NCI-H774 (cell line): Measurements from ENCODE around the gene KIF3A.

Source experiments
- DNase-seq: peaks from one replicate; lab custom pipeline; 2025; lab: John Stamatoyannopoulos, UW

The KIF3A gene

GRCh38 chr5:132770476-132771159 is 33.3 kb upstream of the KIF3A start:
- DNase-seq, result no peak

GRCh38 chr5:132768485-132768868 is 31.1 kb upstream of the KIF3A start:
- no peak for DNase-seq

- no peak for DNase-seq
Observed at GRCh38 chr5:132767150-132767549, 29.8 kb upstream of the KIF3A start.

GRCh38 chr5:132766806-132767055 is 29.4 kb upstream of the KIF3A start:
- no peak for DNase-seq

GRCh38 chr5:132766020-132766805 is 28.9 kb upstream of the KIF3A start:
- DNase-seq, result no peak

- DNase-seq, result no peak
Observed at GRCh38 chr5:132765311-132766019, 28.1 kb upstream of the KIF3A start.

GRCh38 chr5:132764671-132765238 is 27.4 kb upstream of the KIF3A start:
- DNase-seq, result no peak

GRCh38 chr5:132764051-132764450 is 26.7 kb upstream of the KIF3A start:
- no peak for DNase-seq

GRCh38 chr5:132763181-132764036 is 26.1 kb upstream of the KIF3A start:
- no peak for DNase-seq

- no peak for DNase-seq
Observed at GRCh38 chr5:132762246-132763000, 25.1 kb upstream of the KIF3A start.

- no peak for DNase-seq
Observed at GRCh38 chr5:132761321-132762240, 24.2 kb upstream of the KIF3A start.

GRCh38 chr5:132760601-132761317 is 23.4 kb upstream of the KIF3A start:
- DNase-seq, result no peak

- DNase-seq, result no peak
Observed at GRCh38 chr5:132760049-132760420, 22.7 kb upstream of the KIF3A start.

- no peak for DNase-seq
Observed at GRCh38 chr5:132759114-132760048, 22.0 kb upstream of the KIF3A start.

- no peak for DNase-seq
Observed at GRCh38 chr5:132758451-132758850, 21.1 kb upstream of the KIF3A start.

- DNase-seq, result no peak
Observed at GRCh38 chr5:132756542-132756941, 19.2 kb upstream of the KIF3A start.

- no peak for DNase-seq
Observed at GRCh38 chr5:132754947-132755346, 17.6 kb upstream of the KIF3A start.

- DNase-seq, result no peak
Observed at GRCh38 chr5:132754111-132754510, 16.8 kb upstream of the KIF3A start.
